ENCODE results near the gene IDH3B. TPM values are rescaled to one million over a fixed set of nuclear protein-coding genes. Genes with fewer than 3 reads are reported as not detected.

Gene IDH3B
- total RNA-seq, 1 donor from 2014 or later, result 116 TPM

DNA sequence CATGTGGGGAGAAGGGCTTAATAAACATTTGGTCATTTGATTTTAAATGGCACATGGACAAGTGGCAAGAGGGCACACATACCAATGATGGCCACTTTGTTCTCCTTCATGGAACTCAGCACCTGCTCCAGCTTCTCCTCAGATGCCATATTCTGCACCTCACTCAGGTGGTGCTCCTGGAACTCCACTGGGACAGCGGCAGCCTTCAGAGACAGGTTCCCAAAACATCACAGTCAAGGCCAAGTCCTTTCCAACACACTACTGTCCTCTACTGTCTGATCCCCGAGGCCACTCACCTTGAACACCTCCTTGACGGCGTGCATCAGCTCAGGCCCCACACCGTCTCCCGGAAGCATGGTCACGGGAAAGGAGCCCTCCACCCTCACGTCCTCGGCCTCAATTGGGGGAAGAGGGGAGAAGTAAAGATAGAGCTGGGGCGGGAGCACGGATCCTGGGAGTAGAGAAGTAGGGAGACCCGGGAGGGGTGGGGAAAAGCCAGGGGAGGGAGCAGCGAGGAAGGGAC is 591 bp downstream of the IDH3B start:
- peaks cover 22% of the 10 kb centered on the region for H3K4me1 Mint-ChIP-seq (ENCODE audit: low read depth)
- intact Hi-C loops (cut with micrococcal nuclease), result no loop called here
- no peaks in the 10 kb centered on the region for H3K9me3 Mint-ChIP-seq
- H3K4me3 Mint-ChIP-seq, result peak overlapping the region; percentile 89
- peaks cover 37% of the 10 kb centered on the region for H3K36me3 Mint-ChIP-seq (ENCODE audit: low read depth)
- peaks cover 1% of the 10 kb centered on the region for H3K27me3 Mint-ChIP-seq (ENCODE audit: insufficient read depth)
- DNase-seq (ENCODE audit: low spot score), result no peak
- peak overlapping the region; percentile 86 for H3K27ac Mint-ChIP-seq

DNA sequence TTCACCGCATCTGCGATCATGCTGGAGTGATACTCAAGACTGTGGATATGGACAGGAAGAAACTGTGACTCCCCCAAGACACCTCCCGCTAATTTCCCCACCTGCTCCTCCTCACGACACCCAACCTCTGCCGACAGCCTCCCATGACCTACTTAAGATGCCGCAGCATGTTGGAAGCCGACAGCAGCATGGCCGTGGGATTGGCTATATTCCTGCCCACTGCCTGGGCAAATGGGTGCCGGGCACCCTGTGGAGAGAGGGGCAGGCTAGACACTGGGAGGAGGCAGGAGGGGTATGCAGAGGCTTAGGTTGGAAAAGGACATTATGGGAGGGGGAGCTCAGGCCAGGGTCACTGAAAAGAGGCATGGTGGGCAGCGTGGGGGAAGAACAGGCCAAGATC is 4.5 kb downstream of the IDH3B start:
- Mint-ChIP-seq H3K36me3 (ENCODE audit: low read depth) (peaks cover 74% of the 10 kb centered on the region), H3K9me3 (no peaks in the 10 kb centered on the region), H3K4me1 (ENCODE audit: low read depth) (peaks cover 50% of the 10 kb centered on the region), H3K27ac (no peak overlapping the region), H3K27me3 (ENCODE audit: insufficient read depth) (peaks cover 1% of the 10 kb centered on the region), H3K4me3 (no peak overlapping the region)
- intact Hi-C loops (cut with micrococcal nuclease), result loop anchor here (10.0 kb wide), 1 partner anchor 1825 kb away; the partner anchor contains the start of gene FAM110A
- no peak for DNase-seq (ENCODE audit: low spot score)

DNA sequence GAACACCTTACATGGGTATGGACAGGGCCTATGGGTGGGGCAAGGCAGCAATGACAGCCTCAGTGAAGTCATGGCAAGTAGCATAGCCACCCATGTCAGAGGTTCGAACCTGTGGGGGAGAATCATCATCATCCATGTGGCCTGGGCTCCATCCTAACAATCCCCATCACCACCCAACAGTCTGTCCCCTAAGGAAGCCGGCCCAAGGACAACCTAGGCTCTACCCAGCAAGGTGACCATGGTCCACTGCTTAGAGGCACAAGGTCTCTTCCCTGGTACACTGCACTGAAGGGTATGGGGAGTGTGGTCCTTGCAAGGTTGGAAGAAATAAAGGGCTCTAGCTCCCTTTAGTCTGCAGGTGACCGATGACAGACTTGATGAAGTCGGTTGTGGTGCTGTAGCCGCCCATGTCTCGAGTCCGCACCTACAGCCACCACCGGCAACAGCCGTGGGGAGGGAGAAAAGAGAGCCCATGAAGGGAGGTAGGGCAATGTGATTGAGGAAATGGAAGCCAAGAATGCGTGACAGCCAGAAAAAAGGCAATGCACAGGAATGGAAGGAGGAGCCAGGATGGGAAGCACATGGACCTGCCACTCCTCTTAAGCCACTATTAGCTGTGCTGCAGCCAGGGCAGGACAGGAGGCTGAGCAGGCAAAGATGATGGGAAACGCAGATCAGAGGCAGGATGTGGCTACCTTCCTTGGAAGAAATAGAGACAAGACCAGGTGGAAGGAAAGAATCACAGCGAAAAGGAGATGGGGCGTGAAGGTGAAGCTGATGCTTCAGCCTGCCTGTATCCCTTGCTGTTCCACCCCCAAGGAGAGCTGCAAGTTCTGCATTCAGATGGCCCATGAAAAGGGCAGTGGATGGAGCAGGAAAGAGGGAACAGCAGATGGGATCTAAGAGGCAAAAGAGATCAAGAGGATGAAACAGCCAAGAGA is 5.3 kb downstream of the IDH3B start:
- H3K4me3 Mint-ChIP-seq, result no peak overlapping the region
- DNase-seq (ENCODE audit: low spot score), result no peak
- H3K36me3 Mint-ChIP-seq (ENCODE audit: low read depth), result peaks cover 80% of the 10 kb centered on the region
- peaks cover 1% of the 10 kb centered on the region for H3K27me3 Mint-ChIP-seq (ENCODE audit: insufficient read depth)
- H3K27ac Mint-ChIP-seq, result no peak overlapping the region
- intact Hi-C loops (cut with micrococcal nuclease), result loop anchor here (10.0 kb wide), 1 partner anchor 1824 kb away; the partner anchor contains the start of gene FAM110A
- peaks cover 52% of the 10 kb centered on the region for H3K4me1 Mint-ChIP-seq (ENCODE audit: low read depth)
- no peaks in the 10 kb centered on the region for H3K9me3 Mint-ChIP-seq

DNA sequence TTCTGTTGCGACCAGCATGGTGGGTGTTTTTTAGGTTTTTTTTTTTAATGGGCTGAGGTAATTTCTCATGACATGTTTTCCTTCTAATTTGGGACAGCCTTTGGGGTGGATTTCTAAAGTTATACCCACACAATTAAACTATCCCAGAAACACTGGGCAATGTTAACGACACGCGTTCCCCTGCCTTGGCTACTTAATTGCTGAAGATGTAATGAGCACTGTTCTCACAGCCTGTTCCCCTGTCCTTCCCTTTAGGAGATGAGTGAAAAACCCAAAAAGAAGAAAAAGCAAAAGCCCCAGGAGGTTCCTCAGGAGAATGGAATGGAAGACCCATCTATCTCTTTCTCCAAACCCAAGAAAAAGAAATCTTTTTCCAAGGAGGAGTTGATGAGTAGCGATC is 6.3 kb downstream of the IDH3B start:
- H3K27ac Mint-ChIP-seq, result no peak overlapping the region
- H3K4me1 Mint-ChIP-seq (ENCODE audit: low read depth), result peaks cover 52% of the 10 kb centered on the region
- no peaks in the 10 kb centered on the region for H3K9me3 Mint-ChIP-seq
- no peak for DNase-seq (ENCODE audit: low spot score)
- H3K27me3 Mint-ChIP-seq (ENCODE audit: insufficient read depth), result no peaks in the 10 kb centered on the region
- no peak overlapping the region for H3K4me3 Mint-ChIP-seq
- intact Hi-C loops (cut with micrococcal nuclease), result loop anchor here (10.0 kb wide), 1 partner anchor 1823 kb away; the partner anchor contains the start of gene FAM110A
- H3K36me3 Mint-ChIP-seq (ENCODE audit: low read depth), result peaks cover 86% of the 10 kb centered on the region

DNA sequence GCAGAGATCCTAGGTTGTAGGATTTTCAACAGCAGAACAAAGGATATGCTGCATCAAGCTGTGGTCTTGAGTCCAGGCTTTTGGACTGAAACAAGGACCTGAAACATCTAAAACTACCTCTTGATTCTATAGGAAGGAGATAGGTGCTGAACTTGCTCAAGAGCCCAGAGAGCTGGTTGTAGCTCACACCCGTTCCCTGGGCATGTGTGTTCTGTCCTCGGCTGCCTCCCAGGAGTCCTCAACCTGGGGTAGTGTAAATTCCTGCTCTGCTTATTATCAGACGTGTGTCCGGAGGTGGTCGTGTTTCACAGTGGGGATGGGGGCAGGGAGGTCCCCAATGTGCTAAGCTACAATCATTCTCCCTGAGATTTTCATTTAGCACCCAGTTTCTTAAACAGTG is 6.8 kb downstream of the IDH3B start:
- no peak overlapping the region for H3K27ac Mint-ChIP-seq
- no peaks in the 10 kb centered on the region for H3K27me3 Mint-ChIP-seq (ENCODE audit: insufficient read depth)
- no peak for DNase-seq (ENCODE audit: low spot score)
- intact Hi-C loops (cut with micrococcal nuclease), result loop anchor here (10.0 kb wide), 1 partner anchor 1822 kb away; the partner anchor contains the start of gene FAM110A
- H3K4me3 Mint-ChIP-seq, result no peak overlapping the region
- peaks cover 50% of the 10 kb centered on the region for H3K4me1 Mint-ChIP-seq (ENCODE audit: low read depth)
- no peaks in the 10 kb centered on the region for H3K9me3 Mint-ChIP-seq
- H3K36me3 Mint-ChIP-seq (ENCODE audit: low read depth), result peaks cover 85% of the 10 kb centered on the region

DNA sequence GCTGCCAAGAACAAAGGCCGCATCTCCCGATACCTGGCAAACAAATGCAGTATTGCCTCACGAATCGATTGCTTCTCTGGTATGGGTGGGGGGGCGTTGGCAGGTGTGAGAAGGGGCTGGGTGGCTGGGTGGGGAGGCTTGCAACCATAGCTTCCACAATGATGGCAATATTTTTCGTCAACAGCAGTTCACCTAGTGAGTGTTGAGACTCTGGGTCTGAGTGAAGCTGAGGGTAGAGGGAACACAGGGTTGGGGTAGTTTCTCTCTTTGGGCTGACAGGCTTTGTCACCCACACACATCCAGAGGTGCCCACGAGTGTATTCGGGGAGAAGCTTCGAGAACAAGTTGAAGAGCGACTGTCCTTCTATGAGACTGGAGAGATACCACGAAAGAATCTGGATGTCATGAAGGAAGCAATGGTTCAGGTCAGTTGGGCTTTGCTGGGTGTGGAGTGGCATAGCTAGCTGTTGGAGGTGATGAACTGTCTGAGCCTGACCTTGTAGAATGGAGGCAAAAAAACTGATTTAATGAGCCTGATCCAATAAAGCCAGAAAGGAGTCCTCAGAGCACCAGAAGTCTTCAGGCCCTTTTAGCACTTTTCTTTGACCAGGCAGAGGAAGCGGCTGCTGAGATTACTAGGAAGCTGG is 7.4 kb downstream of the IDH3B start:
- H3K27me3 Mint-ChIP-seq (ENCODE audit: insufficient read depth), result no peaks in the 10 kb centered on the region
- H3K27ac Mint-ChIP-seq, result peak overlapping the region; percentile 47
- H3K4me3 Mint-ChIP-seq, result peak overlapping the region; percentile 22
- intact Hi-C loops (cut with micrococcal nuclease), result loop anchor here (10.0 kb wide), 1 partner anchor 1822 kb away; the partner anchor contains the start of gene FAM110A
- H3K36me3 Mint-ChIP-seq (ENCODE audit: low read depth), result peaks cover 78% of the 10 kb centered on the region
- H3K9me3 Mint-ChIP-seq, result no peaks in the 10 kb centered on the region
- DNase-seq (ENCODE audit: low spot score), result no peak
- peaks cover 43% of the 10 kb centered on the region for H3K4me1 Mint-ChIP-seq (ENCODE audit: low read depth)

DNA sequence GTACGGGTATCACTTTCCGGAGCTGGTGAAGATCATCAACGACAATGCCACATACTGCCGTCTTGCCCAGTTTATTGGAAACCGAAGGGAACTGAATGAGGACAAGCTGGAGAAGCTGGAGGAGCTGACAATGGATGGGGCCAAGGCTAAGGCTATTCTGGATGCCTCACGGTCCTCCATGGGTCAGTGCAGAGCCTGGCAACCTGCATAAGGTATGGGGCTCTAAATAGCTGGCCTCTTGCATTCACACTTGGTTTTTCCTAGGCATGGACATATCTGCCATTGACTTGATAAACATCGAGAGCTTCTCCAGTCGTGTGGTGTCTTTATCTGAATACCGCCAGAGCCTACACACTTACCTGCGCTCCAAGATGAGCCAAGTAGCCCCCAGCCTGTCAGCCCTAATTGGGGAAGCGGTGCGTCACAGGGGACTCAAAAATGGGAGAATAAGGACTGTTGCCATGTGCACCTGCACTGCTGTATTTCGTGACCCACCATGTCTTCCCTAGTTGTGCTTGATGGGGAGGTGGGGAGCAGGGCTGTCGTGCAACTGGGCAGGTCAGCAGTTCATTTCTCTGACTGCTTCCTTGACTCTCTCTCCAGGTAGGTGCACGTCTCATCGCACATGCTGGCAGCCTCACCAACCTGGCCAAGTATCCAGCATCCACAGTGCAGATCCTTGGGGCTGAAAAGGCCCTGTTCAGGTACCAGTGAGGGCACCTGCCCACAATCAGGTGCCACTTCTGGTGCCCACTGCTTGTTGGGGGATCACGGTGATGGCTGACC is 8.5 kb downstream of the IDH3B start:
- intact Hi-C loops (cut with micrococcal nuclease), result loop anchor here (10.0 kb wide), 1 partner anchor 1821 kb away; the partner anchor contains the start of gene FAM110A
- peak overlapping the region; percentile 92 for H3K4me3 Mint-ChIP-seq
- H3K36me3 Mint-ChIP-seq (ENCODE audit: low read depth), result peaks cover 72% of the 10 kb centered on the region
- no peaks in the 10 kb centered on the region for H3K27me3 Mint-ChIP-seq (ENCODE audit: insufficient read depth)
- no peaks in the 10 kb centered on the region for H3K9me3 Mint-ChIP-seq
- no peak for DNase-seq (ENCODE audit: low spot score)
- H3K27ac Mint-ChIP-seq, result no peak overlapping the region
- peaks cover 40% of the 10 kb centered on the region for H3K4me1 Mint-ChIP-seq (ENCODE audit: low read depth)

DNA sequence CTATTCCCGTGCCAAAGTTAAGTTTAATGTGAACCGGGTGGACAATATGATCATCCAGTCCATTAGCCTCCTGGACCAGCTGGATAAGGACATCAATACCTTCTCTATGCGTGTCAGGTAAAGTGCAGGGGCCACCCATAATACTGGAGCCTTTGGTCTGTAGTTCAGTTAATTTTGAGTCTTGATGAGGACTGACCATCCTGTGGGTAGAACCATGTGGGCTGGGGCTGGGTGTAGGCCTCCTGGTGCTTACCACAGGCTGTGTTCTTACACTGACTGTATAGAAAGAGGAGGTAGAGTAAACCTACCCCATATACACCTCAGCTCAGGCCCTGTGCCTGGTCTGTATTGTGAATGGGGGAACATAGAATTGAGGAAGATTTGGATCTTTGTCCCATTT is 9.2 kb downstream of the IDH3B start:
- DNase-seq (ENCODE audit: low spot score), result no peak
- H3K4me3 Mint-ChIP-seq, result peak overlapping the region; percentile 92
- H3K9me3 Mint-ChIP-seq, result no peaks in the 10 kb centered on the region
- no peaks in the 10 kb centered on the region for H3K27me3 Mint-ChIP-seq (ENCODE audit: insufficient read depth)
- intact Hi-C loops (cut with micrococcal nuclease), result loop anchor here (5.0 to 10.0 kb wide), 2 partner anchors 553 to 1820 kb away; partner anchors contain the start of genes FAM110A and STK35
- peaks cover 40% of the 10 kb centered on the region for H3K4me1 Mint-ChIP-seq (ENCODE audit: low read depth)
- peak overlapping the region; percentile 56 for H3K27ac Mint-ChIP-seq
- peaks cover 66% of the 10 kb centered on the region for H3K36me3 Mint-ChIP-seq (ENCODE audit: low read depth)

DNA sequence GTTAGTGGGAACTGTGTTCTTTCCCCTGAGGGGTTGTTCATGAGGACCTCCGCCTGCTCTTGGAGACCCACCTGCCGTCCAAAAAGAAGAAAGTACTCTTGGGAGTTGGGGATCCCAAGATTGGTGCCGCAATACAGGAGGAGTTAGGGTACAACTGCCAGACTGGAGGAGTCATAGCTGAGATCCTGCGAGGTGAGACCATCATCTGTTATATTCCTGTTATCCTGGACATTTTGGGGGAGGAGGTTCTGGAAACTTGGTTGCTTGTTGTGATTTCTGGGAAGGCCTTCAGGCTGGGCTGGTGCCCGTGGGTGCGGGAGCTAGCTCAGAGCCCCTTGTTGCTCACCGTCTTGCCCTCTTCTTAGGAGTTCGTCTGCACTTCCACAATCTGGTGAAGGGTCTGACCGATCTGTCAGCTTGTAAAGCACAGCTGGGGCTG is 9.6 kb downstream of the IDH3B start:
- H3K9me3 Mint-ChIP-seq, result no peaks in the 10 kb centered on the region
- no peaks in the 10 kb centered on the region for H3K27me3 Mint-ChIP-seq (ENCODE audit: insufficient read depth)
- peak overlapping the region; percentile 56 for H3K27ac Mint-ChIP-seq
- peaks cover 62% of the 10 kb centered on the region for H3K36me3 Mint-ChIP-seq (ENCODE audit: low read depth)
- no peak for DNase-seq (ENCODE audit: low spot score)
- peak overlapping the region; percentile 92 for H3K4me3 Mint-ChIP-seq
- H3K4me1 Mint-ChIP-seq (ENCODE audit: low read depth), result peaks cover 40% of the 10 kb centered on the region
- intact Hi-C loops (cut with micrococcal nuclease), result loop anchor here (5.0 to 10.0 kb wide), 2 partner anchors 552 to 1820 kb away; partner anchors contain the start of genes FAM110A and STK35

DNA sequence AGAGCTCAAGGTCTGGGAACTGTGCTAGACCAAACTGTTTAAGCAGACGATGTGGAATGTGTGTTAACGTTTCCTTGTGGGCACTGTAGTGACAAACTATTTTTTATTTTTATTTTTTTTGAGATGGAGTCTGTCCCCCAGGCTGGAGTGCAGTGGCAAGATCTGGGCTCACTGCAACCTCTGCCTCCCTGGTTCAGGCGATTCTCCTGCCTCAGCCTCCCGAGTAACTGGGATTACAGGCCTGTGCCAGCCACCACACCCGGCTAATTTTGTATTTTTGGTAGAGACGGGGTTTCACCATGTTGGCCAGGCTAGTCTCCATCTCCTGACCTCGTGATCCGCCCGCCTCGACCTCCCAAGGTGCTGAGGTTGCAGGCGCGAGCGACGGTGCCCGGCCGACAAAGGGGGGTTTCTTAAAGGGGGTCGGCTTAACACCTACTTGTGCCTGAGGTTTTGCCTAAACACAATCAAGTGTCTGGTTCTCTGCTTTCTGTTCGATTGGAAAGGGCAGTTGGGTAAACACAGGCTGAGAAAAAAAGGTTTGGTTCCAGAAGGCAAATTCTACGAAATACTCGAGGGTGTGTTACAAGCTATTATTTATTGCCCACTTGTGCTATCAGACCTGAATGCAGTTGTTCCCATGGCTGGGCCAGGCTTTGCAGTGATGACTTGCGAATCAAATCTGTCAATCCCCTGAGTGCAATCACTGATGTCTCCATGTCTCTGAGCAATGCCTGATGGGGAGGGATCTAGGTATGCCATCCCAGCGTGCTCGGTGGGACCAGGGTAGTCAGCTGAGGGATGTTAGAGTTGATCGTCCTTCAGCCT is 10.2 kb downstream of the IDH3B start:
- Mint-ChIP-seq H3K27me3 (ENCODE audit: insufficient read depth) (no peaks in the 10 kb centered on the region), H3K27ac (peak overlapping the region; percentile 83), H3K4me3 (peak overlapping the region; percentile 92), H3K4me1 (ENCODE audit: low read depth) (peaks cover 38% of the 10 kb centered on the region), H3K9me3 (no peaks in the 10 kb centered on the region), H3K36me3 (ENCODE audit: low read depth) (peaks cover 56% of the 10 kb centered on the region)
- intact Hi-C loops (cut with micrococcal nuclease), result loop anchor here (5.0 to 10.0 kb wide), 2 partner anchors 551 to 1819 kb away; partner anchors contain the start of genes FAM110A and STK35
- no peak for DNase-seq (ENCODE audit: low spot score)
